ENCODE results near the gene DBI. TPM values are rescaled to one million over a fixed set of nuclear protein-coding genes. Genes with fewer than 3 reads are reported as not detected.

The DBI gene
- total and polyA plus RNA-seq, 2 of the 13 experiments (the other 11 are each of a cell fraction or from before 2014, with no cell fraction given) = 330 to 659 TPM

- TF ChIP-seq ZNF558 (CRISPR knock-in tag; IDR thresholded peaks at IDR 0.05; ENCODE audit: borderline replicate concordance) (peak; percentile 97), ZNF775 (CRISPR knock-in tag; IDR thresholded peaks at IDR 0.05; ENCODE audit: borderline replicate concordance) (peak; percentile 64; the same call in 1 of the 2 replicates), ZSCAN20 (CRISPR knock-in tag; IDR thresholded peaks at IDR 0.05; ENCODE audit: borderline replicate concordance) (peak; percentile 53; the same call in 1 of the 2 replicates), ZSCAN31 (CRISPR knock-in tag; IDR thresholded peaks at IDR 0.05; ENCODE audit: low read depth) (peak; percentile 90), PRMT3 (CRISPR knock-in tag; IDR thresholded peaks at IDR 0.05; ENCODE audit: borderline replicate concordance, low read depth) (peak; percentile 37; the same call in 1 of the 2 replicates), FOXA3 (CRISPR knock-in tag; IDR thresholded peaks at IDR 0.05) (peak; percentile 88), THAP7 (CRISPR knock-in tag; IDR thresholded peaks at IDR 0.05) (peak; percentile 36; the same call in 1 of the 2 replicates), ZBTB42 (CRISPR knock-in tag; IDR thresholded peaks at IDR 0.05) (peak; percentile 75; the same call in 1 of the 2 replicates), EED (CRISPR knock-in tag; IDR thresholded peaks at IDR 0.05) (no peak; the same call in 1 of the 2 replicates), PBX3 (CRISPR knock-in tag; IDR thresholded peaks at IDR 0.05; ENCODE audit: borderline replicate concordance) (no peak), ZSCAN25 (CRISPR knock-in tag; IDR thresholded peaks at IDR 0.05) (no peak), RFX5 (IDR thresholded peaks at IDR 0.05; ENCODE audit: low read depth, low read length) (peak; percentile 44; the same call in 1 of the 2 replicates), NR1H2 (CRISPR knock-in tag; IDR thresholded peaks at IDR 0.05; ENCODE audit: borderline replicate concordance, low read depth) (peak; percentile 32; the same call in 1 of the 2 replicates), PHB2 (IDR thresholded peaks at IDR 0.05; ENCODE audit: partially characterized antibody) (no peak), SKIL (CRISPR knock-in tag; IDR thresholded peaks at IDR 0.05; ENCODE audit: borderline replicate concordance) (peak; percentile 89), ZNF761 (CRISPR knock-in tag; conservative IDR thresholded peaks at IDR 0.05) (peak; percentile 44; the same call in 1 of the 2 replicates), GATAD1 (CRISPR knock-in tag; IDR thresholded peaks at IDR 0.05) (peak; percentile 91), AGO2 (optimal IDR thresholded peaks at IDR 0.05; ENCODE audit: low read depth, low read length) (no peak), MAFG (CRISPR knock-in tag; IDR thresholded peaks at IDR 0.05) (no peak), ZNF10 (CRISPR knock-in tag; IDR thresholded peaks at IDR 0.05; ENCODE audit: borderline replicate concordance, low read depth) (no peak), STAT6 (CRISPR knock-in tag; IDR thresholded peaks at IDR 0.05; ENCODE audit: borderline replicate concordance) (peak; percentile 88; the same call in 1 of the 2 replicates)
Measured at GRCh38 chr2:119366649-119367471, at the start of gene DBI, which contains the start of gene C2orf76 (continued).

All from HepG2 (cell line).